A549 (cell line): Measurements from ENCODE around the gene AOAH. TPM values are rescaled to one million over a fixed set of nuclear protein-coding genes. Genes with fewer than 3 reads are reported as not detected.

Experiments
- ATAC-seq, 2 experiments: fragments of 200-7000 bp in 1 of 2; fragments of >200 bp in 1 of 2; cut with Nextera tagmentation in 1 of 2; cut with Tn5 transposase in 1 of 2; 3 replicates each; pipeline versions ENCODE4 v1.8.0 to v1.9.1; 2018 to 2020; ENCODE audit warnings: mild to moderate bottlenecking in 1 of 2, moderate library complexity in 1 of 2
- CTCF ChIA-PET: fragments of 300-600 bp; sonication (Branson Sonifier 250); formaldehyde crosslinking; extraction: SDS; loops from one replicate; lab custom pipeline; 2021; ENCODE audit warnings: antibody characterized with exemption, inconsistent platforms; lab: Yijun Ruan, JAX
- POLR2A ChIA-PET: fragments of 350-600 bp; formaldehyde crosslinking; extraction: SDS; loops from one replicate; lab custom pipeline; 2021; ENCODE audit warnings: antibody characterized with exemption, inconsistent platforms; lab: Yijun Ruan, JAX
- DNase-seq, 2 experiments: peaks; one replicate each; pipeline versions ENCODE4 v3.0.0 to v3.0.0-alpha.2; 2011 to 2016; ENCODE audit warnings: low read depth in 1 of 2, low spot score in 1 of 2
- FAIRE-seq: peaks from 2 replicates; lab custom pipeline; 2011; peaks lifted over from hg19 to GRCh38; lab: Jason Lieb, UNC
- H3K27ac ChIP-seq, 2 experiments: fragments of >200 bp; sonication (Bioruptor Twin); formaldehyde crosslinking; 3 replicates each; pipeline ENCODE4 v1.5.1; 2016 to 2017
- H3K4me1 ChIP-seq: fragments of >200 bp; sonication (Bioruptor Twin); formaldehyde crosslinking; 3 replicates; pipeline ENCODE4 v1.6.1; 2016
- H3K4me2 ChIP-seq: fragments of >200 bp; sonication (Bioruptor Twin); formaldehyde crosslinking; 3 replicates; pipeline ENCODE4 v1.6.1; 2016
- H3K4me3 ChIP-seq: fragments of >200 bp; sonication (Bioruptor Twin); formaldehyde crosslinking; 3 replicates; pipeline ENCODE4 v1.5.1; 2016
- H3K9me3 ChIP-seq: fragments of >200 bp; sonication (Bioruptor Twin); formaldehyde crosslinking; 3 replicates; pipeline ENCODE4 v1.6.1; 2016
- BCL3 ChIP-seq: fragments of >200 bp; sonication (Bioruptor Twin); formaldehyde crosslinking; IDR thresholded peaks from 3 replicates; pipeline ENCODE4 v1.6.1; 2016
- CBX2 ChIP-seq: fragments of 200-600 bp; sonication (generic); IDR thresholded peaks from 2 replicates; pipeline ENCODE4 v1.6.1; 2016; ENCODE audit warnings: low read depth, mild to moderate bottlenecking, borderline replicate concordance
- CHD2 ChIP-seq: fragments of 150-350 bp; IDR thresholded peaks from 2 replicates; pipeline ENCODE4 v1.6.1; 2014; ENCODE audit warnings: low read length; ENCODE audit not compliant: partially characterized antibody
- CHD4 ChIP-seq: fragments of 200-600 bp; sonication (generic); IDR thresholded peaks from 2 replicates; pipeline ENCODE4 v1.6.1; 2016; ENCODE audit warnings: antibody characterized with exemption, mild to moderate bottlenecking, borderline replicate concordance
- EHMT2 ChIP-seq: fragments of 200-600 bp; sonication (generic); IDR thresholded peaks from 2 replicates; pipeline ENCODE4 v1.6.1; 2016; ENCODE audit warnings: antibody characterized with exemption, low read depth, mild to moderate bottlenecking, moderate library complexity
- EP300 ChIP-seq, 2 experiments: fragments of >200 bp; sonication (Bioruptor Twin); formaldehyde crosslinking; IDR thresholded peaks; 2 replicates in 1 of 2; 3 replicates in 1 of 2; pipeline ENCODE4 v1.6.1; 2016 to 2017
- ESRRA ChIP-seq: fragments of 150-350 bp; IDR thresholded peaks from 2 replicates; pipeline ENCODE4 v1.6.1; 2014; ENCODE audit warnings: mild to moderate bottlenecking, low read length, borderline replicate concordance
- FOXS1 ChIP-seq: fragments of 250-450 bp; sonication (Bioruptor Pico); IDR thresholded peaks from 2 replicates; pipeline ENCODE4 v1.5.0; 2020; ENCODE audit warnings: mild to moderate bottlenecking, moderate library complexity
- GATA3 ChIP-seq: IDR thresholded peaks from 2 replicates; pipeline ENCODE4 v1.6.1; 2012; ENCODE audit warnings: borderline replicate concordance
- HEYL ChIP-seq: fragments of 250-450 bp; sonication (Bioruptor Pico); IDR thresholded peaks from 2 replicates; pipeline ENCODE4 v1.8.0; 2021; ENCODE audit warnings: mild to moderate bottlenecking, moderate library complexity
- HOXA7 ChIP-seq: fragments of 250-450 bp; sonication (Bioruptor Pico); IDR thresholded peaks from 2 replicates; pipeline ENCODE4 v1.5.0; 2020; ENCODE audit warnings: mild to moderate bottlenecking, moderate library complexity
- HOXB5 ChIP-seq: fragments of 250-450 bp; sonication (Bioruptor Pico); IDR thresholded peaks from 2 replicates; pipeline ENCODE4 v1.5.0; 2020; ENCODE audit warnings: mild to moderate bottlenecking, moderate library complexity
- JUN ChIP-seq, 2 experiments: fragments of >200 bp; sonication (Bioruptor Twin); formaldehyde crosslinking; IDR thresholded peaks; 2 replicates in 1 of 2; 3 replicates in 1 of 2; pipeline ENCODE4 v1.6.1; 2016 to 2017
- JUNB ChIP-seq: fragments of >200 bp; sonication (Bioruptor Twin); formaldehyde crosslinking; IDR thresholded peaks from 2 replicates; pipeline ENCODE4 v1.6.1; 2016
- MYC ChIP-seq: IDR thresholded peaks from 2 replicates; pipeline ENCODE4 v1.6.1; 2012; ENCODE audit warnings: mild to moderate bottlenecking, inconsistent platforms, low read length, improper control_type of control experiment, borderline replicate concordance
- NFE2L2 ChIP-seq: fragments of 150-350 bp; conservative IDR thresholded peaks from 2 replicates; pipeline ENCODE4 v1.6.1; 2014; ENCODE audit warnings: low read length
- POLR2A ChIP-seq: IDR thresholded peaks from 2 replicates; pipeline ENCODE4 v1.6.1; 2012; ENCODE audit warnings: mild to moderate bottlenecking, low read length
- RAD21 ChIP-seq, 2 experiments: fragments of >200 bp in 1 of 2; sonication (Bioruptor Twin) in 1 of 2; formaldehyde crosslinking in 1 of 2; IDR thresholded peaks in 1 of 2; conservative IDR thresholded peaks in 1 of 2; 2 replicates in 1 of 2; 3 replicates in 1 of 2; pipeline ENCODE4 v1.6.1; 2012 to 2018; ENCODE audit warnings: inconsistent platforms in 1 of 2
- RCOR1 ChIP-seq: fragments of 150-350 bp; IDR thresholded peaks from 2 replicates; pipeline ENCODE4 v1.6.1; 2014; ENCODE audit warnings: antibody characterized with exemption, low read length, low read depth
- REST ChIP-seq: fragments of 200-600 bp; sonication (generic); IDR thresholded peaks from 2 replicates; pipeline ENCODE4 v1.6.1; 2016; ENCODE audit warnings: antibody characterized with exemption, mild to moderate bottlenecking, moderate library complexity
- RFX5 ChIP-seq: fragments of 450-650 bp; IDR thresholded peaks from 2 replicates; pipeline ENCODE4 v1.7.1; 2014; ENCODE audit warnings: antibody characterized with exemption, mild to moderate bottlenecking, moderate library complexity
- TFCP2L1 ChIP-seq: fragments of 250-450 bp; sonication (Bioruptor Pico); IDR thresholded peaks from 2 replicates; pipeline ENCODE4 v1.5.0; 2021; ENCODE audit warnings: mild to moderate bottlenecking
- TP53 ChIP-seq: fragments of 250-450 bp; sonication (Bioruptor Pico); IDR thresholded peaks from 2 replicates; pipeline ENCODE4 v1.5.0; 2021; ENCODE audit warnings: mild to moderate bottlenecking, moderate library complexity
- ZC3H11A ChIP-seq: fragments of 450-650 bp; IDR thresholded peaks from 2 replicates; pipeline ENCODE4 v1.6.1; 2014; ENCODE audit warnings: antibody characterized with exemption, mild to moderate bottlenecking
- ZFP36 ChIP-seq: fragments of 450-650 bp; IDR thresholded peaks from 2 replicates; pipeline ENCODE4 v1.6.1; 2014; ENCODE audit warnings: borderline replicate concordance; ENCODE audit not compliant: partially characterized antibody
- ZNF302 ChIP-seq: fragments of 250-450 bp; sonication (Bioruptor Pico); IDR thresholded peaks from 2 replicates; pipeline ENCODE4 v1.9.0; 2021; ENCODE audit warnings: inconsistent platforms, mild to moderate bottlenecking, moderate library complexity
- ZSCAN20 ChIP-seq: fragments of 250-450 bp; sonication (Bioruptor Pico); IDR thresholded peaks from 2 replicates; pipeline ENCODE4 v1.8.0; 2022; ENCODE audit warnings: mild to moderate bottlenecking, moderate library complexity
- WGBS: methylation state at CpG from one replicate; pipeline ENCODE4 v1.1.6; 2017; ENCODE audit errors: missing lambda C conversion rate; 5-methylcytosine and 5-hydroxymethylcytosine counted together
- polyA plus RNA-seq, 4 experiments: library from polyadenylated mRNA; depleted of rRNA in 3 of 4; stranded (reverse); fragments of >200 nt; fragmentation: RNase III in 1 of 4; extraction: RNeasy Plus Mini Kit Qiagen cat#74134 plus additional on column Dnase treatment in 1 of 4; gene quantifications; 2 replicates in 3 of 4; 3 replicates in 1 of 4; pipeline ENCODE4 v1.2.3, GENCODE V29; 2011 to 2017
- TF ChIP-seq, protein P1 (sequence below): fragments of >200 bp; sonication (Bioruptor Twin); formaldehyde crosslinking; IDR thresholded peaks from 2 replicates; pipeline ENCODE4 v1.6.1; 2016
- TF ChIP-seq, protein P2 (sequence below): fragments of 150-350 bp; IDR thresholded peaks from 2 replicates; pipeline ENCODE4 v1.6.1; 2014; ENCODE audit warnings: low read depth, mild to moderate bottlenecking, low read length

AOAH gene
- polyA plus RNA-seq, 2 of the 4 experiments (the other 2 are of a cell fraction) = 0.09 TPM; not detected in 1

DNA sequence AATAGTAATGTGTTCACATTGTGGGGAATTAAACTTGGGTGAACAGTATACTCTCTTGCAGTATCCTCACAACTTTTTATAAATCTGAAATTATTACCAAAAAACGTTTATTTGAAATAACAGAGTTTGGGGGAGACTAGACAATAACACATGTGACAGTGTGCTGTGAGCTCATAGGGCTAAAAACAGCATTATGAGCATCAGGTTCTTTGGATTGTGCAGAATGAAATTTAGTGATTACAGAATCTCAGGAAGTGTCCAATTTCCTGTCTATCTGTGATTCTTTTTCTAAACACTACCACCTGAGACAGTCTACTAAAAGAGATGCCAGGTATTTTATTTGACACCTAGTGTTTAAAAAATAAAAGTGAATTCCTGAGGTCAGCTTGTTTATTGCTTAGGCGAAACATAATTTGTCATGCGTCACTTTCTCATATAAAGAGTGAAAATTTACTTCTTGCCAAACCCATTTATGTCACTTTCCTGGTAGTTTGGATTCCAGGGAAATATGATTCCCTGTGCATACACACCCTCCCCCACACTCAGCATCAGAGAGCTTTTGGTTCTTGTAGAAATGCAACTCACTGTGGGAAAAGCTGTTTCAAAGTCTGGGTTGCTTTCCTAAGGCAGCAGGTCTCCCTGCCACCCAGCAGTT is 71.2 kb downstream of the AOAH start:
- no peaks in the 10 kb centered on the region for H3K9me3 ChIP-seq

GRCh38 chr7:36652431-36652830 is 71.9 kb downstream of the AOAH start:
- peaks cover 40% of the 10 kb centered on the region for H3K4me1 ChIP-seq
- CTCF ChIA-PET = no interaction called here
- no peak for TF ChIP-seq RFX5
- no peak for TF ChIP-seq NFE2L2
- TF ChIP-seq RAD21 (conservative IDR thresholded peaks at IDR 0.05 in 1 of 2, IDR thresholded peaks at IDR 0.05 in 1 of 2) = no peak
- TF ChIP-seq JUN (IDR thresholded peaks at IDR 0.05) = no peak
- no peak for TF ChIP-seq CHD2
- TF ChIP-seq RCOR1 = no peak
- no peak for TF ChIP-seq ESRRA
- TF ChIP-seq HOXB5 (CRISPR knock-in tag) = no peak
- TF ChIP-seq TFCP2L1 (CRISPR knock-in tag) = no peak
- no peak for TF ChIP-seq FOXS1 (CRISPR knock-in tag)
- TF ChIP-seq, all 56 proteins: peak for 0
- 55% methylated on average over 5 of the region's 5 CpGs for WGBS
- FAIRE-seq = no peak
- DNase-seq = no peak
- peak overlapping the region; percentile 52; the same call in 2 of the 3 replicates for H3K4me2 ChIP-seq
- no peak for ATAC-seq
- H3K9me3 ChIP-seq = no peaks in the 10 kb centered on the region
- H3K27ac ChIP-seq = peak overlapping the region; percentile 10 to 75; a peak in 5 of 6 replicates
- no peak overlapping the region for H3K4me3 ChIP-seq
- POLR2A ChIA-PET = no interaction called here

More for the DNA sequence above, 71.2 kb downstream of the AOAH start:
- H3K4me2 ChIP-seq = peak overlapping the region; percentile 27
- CTCF ChIA-PET = interaction anchor here (0.7 to 1.2 kb wide), 3 partner anchors 13 to 163 kb away, joined by 3 to 5 read pairs (median 3); no protein-coding TSS in a partner anchor
- peaks cover 44% of the 10 kb centered on the region for H3K4me1 ChIP-seq
- 62% methylated on average over 3 of the region's 3 CpGs for WGBS
- H3K4me3 ChIP-seq = no peak overlapping the region
- FAIRE-seq = no peak
- peak overlapping the region; percentile 10 to 66; a peak in 4 of 6 replicates for H3K27ac ChIP-seq
- peak in 1 of 2 experiments; percentile 18 for DNase-seq
- TF ChIP-seq REST (no peak), ZFP36 (no peak), GATA3 (no peak), JUNB (0 out of 2 replicates have a peak, but pooled peaks have one; percentile 18), HOXB5 (CRISPR knock-in tag) (no peak), ZNF302 (CRISPR knock-in tag) (no peak), CHD4 (no peak), EP300 (IDR thresholded peaks at IDR 0.05) (0 out of 5 replicates have a peak, but pooled peaks of 1 of the 2 experiments have one; percentile 23), POLR2A (no peak), ZSCAN20 (CRISPR knock-in tag) (no peak), HOXA7 (no peak)
- ATAC-seq = no peak
- POLR2A ChIA-PET = no interaction called here

DNA sequence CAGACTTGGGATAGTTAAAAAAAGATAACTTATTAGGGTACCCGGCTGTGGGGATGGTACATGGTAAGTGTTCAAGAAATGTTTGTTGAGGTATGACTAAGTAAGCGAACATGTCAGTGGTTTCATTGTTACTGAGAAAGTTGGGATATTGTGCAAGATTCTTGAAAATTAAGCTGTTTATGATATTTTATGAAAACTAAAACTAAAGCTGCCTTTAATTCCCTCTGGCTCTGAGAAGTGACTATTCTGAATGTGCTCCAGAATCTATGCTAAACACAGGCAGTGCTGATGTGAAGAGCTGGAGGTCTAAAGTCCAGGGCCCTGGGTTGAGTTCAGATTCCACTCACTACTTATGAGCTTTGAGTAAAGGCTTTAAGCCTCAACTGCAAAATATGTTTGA is 72.9 kb downstream of the AOAH start:
- peak; percentile 28 for FAIRE-seq
- WGBS = 5% methylated on average over 2 of the region's 2 CpGs
- Histone ChIP-seq H3K4me1 (peaks cover 40% of the 10 kb centered on the region), H3K4me3 (no peak overlapping the region), H3K4me2 (peak overlapping the region; percentile 52), H3K27ac (peak overlapping the region; percentile 42 to 75), H3K9me3 (no peaks in the 10 kb centered on the region)
- POLR2A ChIA-PET = no interaction called here
- CTCF ChIA-PET = interaction anchor here (0.7 to 1.2 kb wide), 2 partner anchors 10 to 164 kb away, joined by 3 to 4 read pairs; no protein-coding TSS in a partner anchor
- peak; percentile 44 to 70; a peak in 4 of 6 replicates for ATAC-seq
- no peak for DNase-seq
- TF ChIP-seq, protein P1, sequence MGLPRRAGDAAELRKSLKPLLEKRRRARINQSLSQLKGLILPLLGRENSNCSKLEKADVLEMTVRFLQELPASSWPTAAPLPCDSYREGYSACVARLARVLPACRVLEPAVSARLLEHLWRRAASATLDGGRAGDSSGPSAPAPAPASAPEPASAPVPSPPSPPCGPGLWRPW = 0 out of 2 replicates have a peak, but pooled peaks have one; percentile 7
- no peak for TF ChIP-seq FOXS1 (CRISPR knock-in tag)
- no peak for TF ChIP-seq EHMT2
- TF ChIP-seq HEYL (CRISPR knock-in tag) = no peak
- TF ChIP-seq, protein P2, sequence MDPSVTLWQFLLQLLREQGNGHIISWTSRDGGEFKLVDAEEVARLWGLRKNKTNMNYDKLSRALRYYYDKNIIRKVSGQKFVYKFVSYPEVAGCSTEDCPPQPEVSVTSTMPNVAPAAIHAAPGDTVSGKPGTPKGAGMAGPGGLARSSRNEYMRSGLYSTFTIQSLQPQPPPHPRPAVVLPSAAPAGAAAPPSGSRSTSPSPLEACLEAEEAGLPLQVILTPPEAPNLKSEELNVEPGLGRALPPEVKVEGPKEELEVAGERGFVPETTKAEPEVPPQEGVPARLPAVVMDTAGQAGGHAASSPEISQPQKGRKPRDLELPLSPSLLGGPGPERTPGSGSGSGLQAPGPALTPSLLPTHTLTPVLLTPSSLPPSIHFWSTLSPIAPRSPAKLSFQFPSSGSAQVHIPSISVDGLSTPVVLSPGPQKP = no peak
- TF ChIP-seq RCOR1 = no peak
- 0 out of 3 replicates have a peak, but pooled peaks have one; percentile 16 for TF ChIP-seq BCL3
- no peak for TF ChIP-seq ESRRA
- TF ChIP-seq ZC3H11A = no peak
- TF ChIP-seq JUN (IDR thresholded peaks at IDR 0.05) = no peak
- no peak for TF ChIP-seq CBX2
- TF ChIP-seq MYC = no peak
- TF ChIP-seq TP53 (CRISPR knock-in tag) = no peak
